Measurements from ENCODE around the gene SNX8. TPM values are rescaled to one million over a fixed set of nuclear protein-coding genes. Genes with fewer than 3 reads are reported as not detected.
A peak's percentile ranks its signal among the peaks of the same experiment; 100 is the strongest.

The SNX8 gene
- total RNA-seq, 2 experiments from 2014 or later: 31.7 to 36.8 TPM

DNA sequence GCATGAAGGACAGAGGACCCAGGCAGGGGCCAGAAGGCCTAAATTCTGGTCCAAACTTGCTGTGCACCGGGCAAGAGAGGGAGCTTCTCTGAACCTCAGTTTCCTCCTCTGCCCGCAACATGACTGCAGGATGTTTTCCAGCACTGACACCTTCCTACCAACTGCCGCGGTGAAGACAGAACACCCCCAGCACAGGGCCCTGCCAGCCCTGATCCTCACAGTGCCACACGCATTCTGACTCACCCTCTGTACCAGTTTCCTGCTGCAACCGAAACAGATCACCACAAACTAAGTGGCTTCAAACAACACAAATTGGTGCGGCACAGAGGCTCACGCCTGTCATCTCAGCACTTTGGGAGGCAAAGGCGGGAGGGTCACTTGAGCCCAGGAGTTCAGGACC, 99.6 kb downstream of the SNX8 start:
- no peaks in the 10 kb centered on the region for H3K9me3 Mint-ChIP-seq
- H3K4me1 Mint-ChIP-seq (ENCODE audit: low read depth): peaks cover 5% of the 10 kb centered on the region
- no peaks in the 10 kb centered on the region for H3K27me3 Mint-ChIP-seq
- TF ChIP-seq, protein P1, sequence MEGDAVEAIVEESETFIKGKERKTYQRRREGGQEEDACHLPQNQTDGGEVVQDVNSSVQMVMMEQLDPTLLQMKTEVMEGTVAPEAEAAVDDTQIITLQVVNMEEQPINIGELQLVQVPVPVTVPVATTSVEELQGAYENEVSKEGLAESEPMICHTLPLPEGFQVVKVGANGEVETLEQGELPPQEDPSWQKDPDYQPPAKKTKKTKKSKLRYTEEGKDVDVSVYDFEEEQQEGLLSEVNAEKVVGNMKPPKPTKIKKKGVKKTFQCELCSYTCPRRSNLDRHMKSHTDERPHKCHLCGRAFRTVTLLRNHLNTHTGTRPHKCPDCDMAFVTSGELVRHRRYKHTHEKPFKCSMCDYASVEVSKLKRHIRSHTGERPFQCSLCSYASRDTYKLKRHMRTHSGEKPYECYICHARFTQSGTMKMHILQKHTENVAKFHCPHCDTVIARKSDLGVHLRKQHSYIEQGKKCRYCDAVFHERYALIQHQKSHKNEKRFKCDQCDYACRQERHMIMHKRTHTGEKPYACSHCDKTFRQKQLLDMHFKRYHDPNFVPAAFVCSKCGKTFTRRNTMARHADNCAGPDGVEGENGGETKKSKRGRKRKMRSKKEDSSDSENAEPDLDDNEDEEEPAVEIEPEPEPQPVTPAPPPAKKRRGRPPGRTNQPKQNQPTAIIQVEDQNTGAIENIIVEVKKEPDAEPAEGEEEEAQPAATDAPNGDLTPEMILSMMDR (IDR thresholded peaks at IDR 0.05): no peak
- ChIA-PET CTCF (no interaction called here), POLR2A (no interaction called here)
- ATAC-seq (peak; percentile 77), DNase-seq (peak; percentile 22)
- intact Hi-C loops (cut with micrococcal nuclease): no loop called here
- H3K4me3 Mint-ChIP-seq: no peak overlapping the region
- peak overlapping the region; percentile 52 for H3K27ac Mint-ChIP-seq
- H3K36me3 Mint-ChIP-seq (ENCODE audit: low read depth): peaks cover 26% of the 10 kb centered on the region

DNA sequence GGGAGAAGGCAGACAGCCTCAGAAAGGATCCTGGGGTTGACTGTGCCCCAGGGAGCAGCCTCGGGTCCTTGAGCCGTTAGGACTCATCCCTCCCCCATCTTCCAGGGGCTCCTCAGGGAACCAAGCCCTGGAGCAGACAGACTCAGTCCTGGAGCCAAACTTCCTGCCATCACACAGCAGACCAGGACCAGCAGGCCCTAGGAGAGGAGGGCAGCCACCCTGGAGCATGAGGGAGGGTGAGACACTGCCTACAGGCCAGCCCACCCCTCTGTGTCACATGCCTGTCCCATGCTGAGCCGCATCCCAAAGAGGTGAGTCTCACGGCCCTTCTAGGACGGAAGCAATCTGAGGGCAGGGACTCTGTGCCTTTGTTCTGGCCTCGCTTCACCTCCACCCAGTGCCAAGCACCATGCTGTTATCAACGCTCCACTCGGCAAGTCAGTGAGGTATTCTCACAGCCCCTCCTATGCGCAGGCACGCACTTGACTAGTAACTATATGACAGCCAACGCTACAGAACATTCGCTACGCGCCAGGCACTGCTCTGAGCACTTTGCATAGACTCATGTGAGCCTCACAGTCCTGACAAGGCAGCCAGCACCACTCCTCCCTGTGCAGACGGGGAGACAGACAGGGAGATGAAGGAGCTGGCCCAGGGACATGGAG, 100.6 kb downstream of the SNX8 start:
- no peak for ATAC-seq
- Mint-ChIP-seq H3K36me3 (ENCODE audit: low read depth) (peaks cover 26% of the 10 kb centered on the region), H3K4me3 (no peak overlapping the region), H3K27ac (peak overlapping the region; percentile 65), H3K27me3 (no peaks in the 10 kb centered on the region), H3K9me3 (no peaks in the 10 kb centered on the region), H3K4me1 (ENCODE audit: low read depth) (peaks cover 5% of the 10 kb centered on the region)
- DNase-seq: no peak
- TF ChIP-seq, protein P1 (IDR thresholded peaks at IDR 0.05): no peak
- ChIA-PET POLR2A (no interaction called here), CTCF (no interaction called here)
- intact Hi-C loops (cut with micrococcal nuclease): no loop called here

DNA sequence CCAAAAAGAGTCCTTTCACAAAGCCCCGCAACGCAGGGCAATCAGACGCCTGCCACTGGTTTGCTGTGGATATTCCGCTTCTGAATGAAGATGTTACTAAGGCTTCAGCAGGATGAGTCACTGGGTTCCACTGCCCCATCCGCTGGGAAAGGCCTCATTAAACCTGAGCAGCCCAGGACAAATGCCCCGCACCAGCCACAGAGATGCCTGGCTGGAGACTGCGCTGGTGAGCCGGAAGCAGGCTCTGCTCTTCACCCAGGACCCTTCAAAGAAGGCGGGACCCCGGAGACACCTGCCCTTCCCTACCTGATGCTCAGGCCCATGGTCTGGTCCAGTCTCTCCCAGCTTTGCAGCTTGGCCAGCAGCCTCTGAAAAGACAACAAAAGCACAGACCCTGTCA, 101.3 kb downstream of the SNX8 start:
- POLR2A ChIA-PET: no interaction called here
- peaks cover 5% of the 10 kb centered on the region for H3K4me1 Mint-ChIP-seq (ENCODE audit: low read depth)
- CTCF ChIA-PET: no interaction called here
- H3K27ac Mint-ChIP-seq: no peak overlapping the region
- peaks cover 26% of the 10 kb centered on the region for H3K36me3 Mint-ChIP-seq (ENCODE audit: low read depth)
- H3K9me3 Mint-ChIP-seq: no peaks in the 10 kb centered on the region
- no peak for DNase-seq
- TF ChIP-seq, protein P1 (IDR thresholded peaks at IDR 0.05): no peak
- H3K4me3 Mint-ChIP-seq: no peak overlapping the region
- H3K27me3 Mint-ChIP-seq: no peaks in the 10 kb centered on the region
- intact Hi-C loops (cut with micrococcal nuclease): no loop called here
- ATAC-seq: no peak

DNA sequence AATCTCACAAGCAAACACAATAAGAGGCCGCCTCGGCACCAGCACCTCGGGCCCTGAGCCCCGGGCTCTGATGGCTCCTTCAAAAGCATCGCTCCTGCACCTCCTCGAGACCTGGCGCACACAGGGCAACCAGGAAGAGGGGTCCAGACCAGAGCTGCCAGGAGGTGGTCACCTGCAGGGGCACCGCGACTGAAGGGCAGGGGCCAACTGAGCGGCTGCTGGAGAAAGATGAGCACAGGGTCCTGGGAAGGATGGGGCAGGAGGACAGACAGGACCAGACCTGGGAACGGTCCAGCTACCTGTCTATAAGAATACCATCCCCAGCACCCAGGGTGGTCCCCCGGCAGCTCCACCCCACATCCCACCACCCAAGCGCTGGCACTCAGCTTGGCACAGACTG, 102.3 kb downstream of the SNX8 start:
- Mint-ChIP-seq H3K27me3 (no peaks in the 10 kb centered on the region), H3K27ac (no peak overlapping the region), H3K36me3 (ENCODE audit: low read depth) (peaks cover 26% of the 10 kb centered on the region), H3K4me3 (no peak overlapping the region), H3K9me3 (no peaks in the 10 kb centered on the region), H3K4me1 (ENCODE audit: low read depth) (peaks cover 5% of the 10 kb centered on the region)
- ATAC-seq (no peak), DNase-seq (no peak)
- POLR2A ChIA-PET: no interaction called here
- TF ChIP-seq, protein P1 (IDR thresholded peaks at IDR 0.05): no peak
- CTCF ChIA-PET: no interaction called here
- intact Hi-C loops (cut with micrococcal nuclease): no loop called here

DNA sequence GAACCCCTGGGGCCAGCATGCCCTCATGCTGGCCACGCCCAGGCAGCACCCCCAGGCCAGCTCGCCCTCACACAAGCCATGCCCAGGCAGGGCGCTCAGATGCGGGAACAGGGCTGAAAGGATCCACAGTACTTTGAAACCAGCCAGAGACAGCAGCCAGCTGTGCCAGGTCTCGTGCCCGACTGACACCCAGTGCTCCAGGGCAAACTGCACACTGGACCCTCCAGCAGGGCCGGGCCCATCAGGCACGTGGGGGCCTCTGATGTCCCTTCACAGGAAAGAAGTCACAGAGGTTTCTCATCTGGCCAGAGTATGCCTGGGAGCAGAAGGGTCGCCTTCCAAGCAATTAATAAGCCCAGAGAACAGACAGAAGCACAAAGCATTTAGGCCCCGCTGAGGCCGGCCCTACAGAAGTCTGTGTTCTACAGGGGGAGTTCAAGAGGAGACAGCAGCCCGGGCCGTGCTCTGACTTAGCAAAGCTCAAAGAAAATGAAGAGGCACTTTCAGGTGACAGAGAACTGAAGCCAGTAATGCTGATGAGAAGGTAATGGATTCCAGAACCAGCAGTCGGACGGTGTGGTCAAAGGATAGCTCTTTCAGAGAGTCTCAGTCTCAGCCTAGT, 102.9 kb downstream of the SNX8 start:
- no peak overlapping the region for H3K4me3 Mint-ChIP-seq
- H3K9me3 Mint-ChIP-seq: no peaks in the 10 kb centered on the region
- no peaks in the 10 kb centered on the region for H3K27me3 Mint-ChIP-seq
- CTCF ChIA-PET: no interaction called here
- intact Hi-C loops (cut with micrococcal nuclease): no loop called here
- H3K27ac Mint-ChIP-seq: no peak overlapping the region
- ATAC-seq (no peak), DNase-seq (no peak)
- TF ChIP-seq, protein P1 (IDR thresholded peaks at IDR 0.05): no peak
- peaks cover 25% of the 10 kb centered on the region for H3K36me3 Mint-ChIP-seq (ENCODE audit: low read depth)
- POLR2A ChIA-PET: no interaction called here
- peaks cover 5% of the 10 kb centered on the region for H3K4me1 Mint-ChIP-seq (ENCODE audit: low read depth)

All from activated CD8-positive, alpha-beta T cell treated with anti-CD3 and anti-CD28 coated beads for 36 hours (primary cell).